ENCODE data around the gene GRM6. TPM values are rescaled to one million over a fixed set of nuclear protein-coding genes. Genes with fewer than 3 reads are reported as not detected.

GRM6 gene
- total and polyA plus RNA-seq, 10 donors, result not detected

Other genes with a start within 250 kb of the GRM6 start
- gene ZNF354B, start 135.4 kb downstream of the GRM6 start, total RNA-seq, result 10 to 100 TPM; 12.6 to 26.2 (median 19.9) TPM
- 10 to 100 TPM in 2 of 3 donors, 1 to 10 TPM in 1; 9.0 to 12.2 (median 11.2) TPM for gene ZNF354B, start 135.4 kb downstream of the GRM6 start, polyA plus RNA-seq
- 1 to 10 TPM; 1.4 to 2.4 (median 2.0) TPM for gene ZFP2, start 99.4 kb downstream of the GRM6 start, total RNA-seq
- gene ZFP2, start 99.4 kb downstream of the GRM6 start, polyA plus RNA-seq, result 1 to 10 TPM; 1.5 to 1.8 (median 1.7) TPM
- gene ZNF454, start 54.1 kb downstream of the GRM6 start, total RNA-seq, result 1 to 10 TPM; 1.3 to 4.9 (median 2.2) TPM
- under 1 TPM; 0.20 to 0.64 (median 0.21) TPM for gene ZNF454, start 54.1 kb downstream of the GRM6 start, polyA plus RNA-seq
- gene ZNF879, start 28.5 kb upstream of the GRM6 start, total RNA-seq, result 1 to 10 TPM; 6.0 to 8.2 (median 7.0) TPM
- gene ZNF879, start 28.5 kb upstream of the GRM6 start, polyA plus RNA-seq, result 1 to 10 TPM; 3.1 to 4.5 (median 3.2) TPM
- gene ZNF354C, start 65.1 kb upstream of the GRM6 start, total RNA-seq, result 1 to 10 TPM; 5.6 to 8.5 (median 7.3) TPM
- 1 to 10 TPM; 1.3 to 2.0 (median 1.9) TPM for gene ZNF354C, start 65.1 kb upstream of the GRM6 start, polyA plus RNA-seq

Measured in spleen (tissue), 10 donors.